Measurements from ENCODE around the gene NMT1.

Gene NMT1

GRCh38 chr17:45137561-45138305 lies 76.6 kb downstream of the NMT1 start:
- DNase-seq = no peak

- DNase-seq = no peak
Measured at GRCh38 chr17:45138911-45139532, 77.9 kb downstream of the NMT1 start.

GRCh38 chr17:45139533-45139920 lies 78.4 kb downstream of the NMT1 start:
- no peak for DNase-seq

GRCh38 chr17:45143094-45143670 lies 82.1 kb downstream of the NMT1 start:
- no peak for DNase-seq

- DNase-seq = peak; percentile 52
Measured at GRCh38 chr17:45143767-45144198, 82.7 kb downstream of the NMT1 start.

GRCh38 chr17:45144199-45145034 lies 83.3 kb downstream of the NMT1 start:
- no peak for DNase-seq

GRCh38 chr17:45145035-45145389 lies 83.9 kb downstream of the NMT1 start:
- no peak for DNase-seq

- no peak for DNase-seq
Measured at GRCh38 chr17:45146166-45146565, 85.0 kb downstream of the NMT1 start.

- DNase-seq = no peak
Measured at GRCh38 chr17:45146592-45146889, 85.4 kb downstream of the NMT1 start.

- DNase-seq = no peak
Measured at GRCh38 chr17:45146890-45147580, 85.9 kb downstream of the NMT1 start.

GRCh38 chr17:45147581-45148182 lies 86.6 kb downstream of the NMT1 start:
- DNase-seq = peak; percentile 85

GRCh38 chr17:45148183-45149036 lies 87.3 kb downstream of the NMT1 start, which contains the start of gene HEXIM1:
HEXIM1 (plus strand) TSS chr17:45148475; CDS start chr17:45149191, 716 bp downstream.
- DNase-seq = peak; percentile 100

GRCh38 chr17:45149037-45149668 lies 88.0 kb downstream of the NMT1 start:
- peak; percentile 76 for DNase-seq

GRCh38 chr17:45149669-45150664 lies 88.8 kb downstream of the NMT1 start:
- peak; percentile 15 for DNase-seq

GRCh38 chr17:45150911-45151809 lies 90.0 kb downstream of the NMT1 start:
- no peak for DNase-seq

GRCh38 chr17:45155029-45155428 lies 93.9 kb downstream of the NMT1 start:
- DNase-seq = no peak

- DNase-seq = no peak
Measured at GRCh38 chr17:45155483-45155882, 94.4 kb downstream of the NMT1 start.

- DNase-seq = no peak
Measured at GRCh38 chr17:45156242-45156641, 95.1 kb downstream of the NMT1 start.

All from CD4-positive, alpha-beta T cell treated with Interferon gamma for 1 hour (primary cell).